ENCODE data around the gene MRNIP.

MRNIP gene
- 23.9 to 75.5 (median 51.3) reads per million in 4 donors for total RNA-seq

- DNase-seq = peak; percentile 74 to 92 (median 80)
Measured at GRCh38 chr5:179858586-179859427, at the start of gene MRNIP. Gene MRNIP (minus strand): TSS chr5:179858817. CDS start chr5:179858796, 21 bp downstream.

GRCh38 chr5:179907556-179908324 lies 49.1 kb upstream of the MRNIP start, which contains the start of gene TBC1D9B:
Gene TBC1D9B (minus strand): TSS chr5:179907897. CDS start chr5:179907821, 76 bp downstream.
- DNase-seq = peak; percentile 52 to 78 (median 63)

GRCh38 chr5:179906795-179907555 lies 48.4 kb upstream of the MRNIP start:
- peak in 2 of 5 donors; percentile 8 to 28 for DNase-seq

- DNase-seq = no peak
Measured at GRCh38 chr5:179906294-179906794, 47.7 kb upstream of the MRNIP start.

- DNase-seq = no peak
Measured at GRCh38 chr5:179905161-179905560, 46.5 kb upstream of the MRNIP start.

GRCh38 chr5:179904463-179905160 lies 46.0 kb upstream of the MRNIP start:
- no peak for DNase-seq

- DNase-seq = no peak
Measured at GRCh38 chr5:179902763-179903158, 44.1 kb upstream of the MRNIP start.

- DNase-seq = no peak
Measured at GRCh38 chr5:179901915-179902762, 43.5 kb upstream of the MRNIP start.

- DNase-seq = no peak
Measured at GRCh38 chr5:179901462-179901861, 42.8 kb upstream of the MRNIP start.

- DNase-seq = no peak
Measured at GRCh38 chr5:179900711-179901110, 42.1 kb upstream of the MRNIP start.

- DNase-seq = no peak
Measured at GRCh38 chr5:179900206-179900605, 41.6 kb upstream of the MRNIP start.

- DNase-seq = no peak
Measured at GRCh38 chr5:179895861-179896260, 37.2 kb upstream of the MRNIP start.

- DNase-seq = no peak
Measured at GRCh38 chr5:179893958-179894895, 35.6 kb upstream of the MRNIP start.

GRCh38 chr5:179893076-179893957 lies 34.7 kb upstream of the MRNIP start:
- DNase-seq = no peak

GRCh38 chr5:179892255-179892654 lies 33.6 kb upstream of the MRNIP start:
- DNase-seq = no peak

GRCh38 chr5:179890751-179891682 lies 32.4 kb upstream of the MRNIP start:
- DNase-seq = no peak

- DNase-seq = no peak
Measured at GRCh38 chr5:179889885-179890284, 31.3 kb upstream of the MRNIP start.

GRCh38 chr5:179887802-179888201 lies 29.2 kb upstream of the MRNIP start:
- no peak for DNase-seq

Data from T-helper 1 cell (primary cell).